GM12878 (cell line): ENCODE measurements around the gene NFIL3. TPM values are rescaled to one million over a fixed set of nuclear protein-coding genes. Genes with fewer than 3 reads are reported as not detected.

Source experiments
- ATAC-seq: fragments of 200-7000 bp; cut with Tn5 transposase; 3 replicates; pipeline ENCODE4 v1.9.1; 2020; ENCODE audit warnings: mild to moderate bottlenecking, moderate library complexity
- BruUV-seq: library from RNA; stranded (reverse); fragments of 400-500 nt; replicated peaks from 2 replicates; lab custom pipeline; 2021; lab: Mats Ljungman, UMichigan
- CTCF ChIA-PET: fragments of 300-600 bp; sonication (Branson Sonifier 250); formaldehyde crosslinking; extraction: SDS; loops from one replicate; lab custom pipeline; 2021; ENCODE audit warnings: inconsistent platforms; lab: Yijun Ruan, JAX
- POLR2A ChIA-PET: fragments of 350-600 bp; formaldehyde crosslinking; extraction: SDS; loops from one replicate; lab custom pipeline; 2021; ENCODE audit warnings: inconsistent platforms; lab: Charles Lee
- RAD21 ChIA-PET: fragments of 300-600 bp; sonication (Branson Sonifier 250); formaldehyde crosslinking; loops from one replicate; lab custom pipeline; 2023; ENCODE audit warnings: antibody characterized with exemption; ENCODE audit not compliant: unreplicated experiment; lab: Charles Lee
- SMC1A ChIA-PET: fragments of 300-600 bp; sonication (Branson Sonifier 250); formaldehyde crosslinking; loops from one replicate; lab custom pipeline; 2023; ENCODE audit not compliant: unreplicated experiment, uncharacterized antibody; lab: Charles Lee
- DNase-seq: peaks from one replicate; pipeline ENCODE4 v3.0.0-alpha.2; 2011; ENCODE audit warnings: low read depth, low spot score
- FAIRE-seq: peaks from 3 replicates; lab custom pipeline; 2011; peaks lifted over from hg19 to GRCh38; lab: Jason Lieb, UNC
- H2AFZ ChIP-seq: 2 replicates; pipeline ENCODE4 v1.6.0; 2011; ENCODE audit warnings: low read depth, low read length, control low read depth; ENCODE audit not compliant: control insufficient read depth
- H3K27ac ChIP-seq: 2 replicates; pipeline ENCODE4 v1.5.1; 2011; ENCODE audit warnings: control low read depth; ENCODE audit not compliant: control insufficient read depth, insufficient read depth
- H3K27me3 ChIP-seq, 2 experiments: replicated peaks in 1 of 2; 2 replicates each; pipeline versions ENCODE4 v1.6.0 to v1.6.1; 2011; ENCODE audit warnings: low read length in 1 of 2; ENCODE audit not compliant: control insufficient read depth in 2 of 2, insufficient read depth in 2 of 2
- H3K36me3 ChIP-seq, 2 experiments: 2 replicates each; pipeline ENCODE4 v1.5.1; 2011; ENCODE audit warnings: low read length in 1 of 2; ENCODE audit not compliant: control insufficient read depth in 2 of 2, insufficient read depth in 2 of 2
- H3K4me1 ChIP-seq: 2 replicates; pipeline ENCODE4 v1.6.1; 2011; ENCODE audit warnings: mild to moderate bottlenecking, low read length, moderate library complexity, mixed read lengths; ENCODE audit not compliant: control insufficient read depth, insufficient read depth
- H3K4me2 ChIP-seq: 2 replicates; pipeline ENCODE4 v1.6.0; 2011; ENCODE audit warnings: control low read depth; ENCODE audit not compliant: control insufficient read depth, insufficient read depth
- H3K4me3 ChIP-seq: fragments of 200-600 bp; sonication (generic); 2 replicates; pipeline ENCODE4 v1.5.1; 2016
- H3K79me2 ChIP-seq: 2 replicates; pipeline ENCODE4 v1.6.0; 2011; ENCODE audit warnings: low read length; ENCODE audit not compliant: control insufficient read depth, insufficient read depth
- H3K9ac ChIP-seq: 2 replicates; pipeline ENCODE4 v1.8.0; 2011; ENCODE audit warnings: low read length, control low read depth, mixed read lengths; ENCODE audit not compliant: control insufficient read depth, insufficient read depth
- H3K9me3 ChIP-seq: replicated peaks from 3 replicates; pipeline ENCODE4 v1.5.1; 2011; ENCODE audit warnings: mild to moderate bottlenecking, low read length; ENCODE audit not compliant: control insufficient read depth, insufficient read depth
- H4K20me1 ChIP-seq: 2 replicates; pipeline ENCODE4 v1.6.0; 2011; ENCODE audit not compliant: control insufficient read depth, insufficient read depth
- BHLHE40 ChIP-seq, 2 experiments: fragments of 450-650 bp in 1 of 2; IDR thresholded peaks; 2 replicates each; pipeline ENCODE4 v1.6.1; 2011 to 2017; ENCODE audit warnings: low read depth in 2 of 2, borderline replicate concordance in 1 of 2, improper control_type of control experiment in 1 of 2, low read length in 1 of 2, mild to moderate bottlenecking in 1 of 2
- CREB1 ChIP-seq: IDR thresholded peaks from 2 replicates; pipeline ENCODE4 v1.6.1; 2012; ENCODE audit warnings: low read depth, mild to moderate bottlenecking, inconsistent platforms
- EP300 ChIP-seq, 2 experiments: fragments of 150-350 bp in 1 of 2; IDR thresholded peaks; 2 replicates each; pipeline ENCODE4 v1.6.1; 2011 to 2012; ENCODE audit warnings: low read depth in 2 of 2, low read length in 2 of 2, borderline replicate concordance in 1 of 2, improper control_type of control experiment in 1 of 2, inconsistent platforms in 1 of 2; ENCODE audit not compliant: control insufficient read depth in 1 of 2
- FOS ChIP-seq: IDR thresholded peaks from 3 replicates; pipeline ENCODE4 v1.6.1; 2011; ENCODE audit warnings: borderline replicate concordance; ENCODE audit not compliant: insufficient read length; ENCODE audit errors: extremely low read depth
- GABPA ChIP-seq: IDR thresholded peaks from 2 replicates; pipeline ENCODE4 v1.6.1; 2014; ENCODE audit warnings: antibody characterized with exemption, low read depth, mild to moderate bottlenecking, inconsistent platforms
- HDGF ChIP-seq: fragments of 450-650 bp; IDR thresholded peaks from 2 replicates; pipeline ENCODE4 v1.6.1; 2016; ENCODE audit warnings: antibody characterized with exemption
- IKZF2 ChIP-seq, 2 experiments: fragments of 450-650 bp; IDR thresholded peaks; 2 replicates each; pipeline ENCODE4 v1.6.1; 2017; ENCODE audit warnings: mild to moderate bottlenecking in 2 of 2, moderate library complexity in 2 of 2
- JUNB ChIP-seq: IDR thresholded peaks from 2 replicates; pipeline ENCODE4 v1.6.1; 2016; ENCODE audit warnings: antibody characterized with exemption, mild to moderate bottlenecking
- MTA2 ChIP-seq: fragments of 450-650 bp; IDR thresholded peaks from 2 replicates; pipeline ENCODE4 v1.6.1; 2016; ENCODE audit warnings: low read depth, mild to moderate bottlenecking, moderate library complexity
- MTA3 ChIP-seq: IDR thresholded peaks from 2 replicates; pipeline ENCODE4 v1.6.1; 2012; ENCODE audit warnings: low read length, inconsistent platforms, borderline replicate concordance
- MYB ChIP-seq: fragments of 150-350 bp; IDR thresholded peaks from 2 replicates; pipeline ENCODE4 v1.6.1; 2014; ENCODE audit warnings: mild to moderate bottlenecking, low read depth, low read length, borderline replicate concordance
- NFYB ChIP-seq: IDR thresholded peaks from 2 replicates; pipeline ENCODE4 v1.6.1; 2011; ENCODE audit warnings: low read depth, mild to moderate bottlenecking, low read length, improper control_type of control experiment, moderate library complexity; ENCODE audit not compliant: insufficient read depth
- RELA ChIP-seq: fragments of 450-650 bp; IDR thresholded peaks from 2 replicates; pipeline ENCODE4 v1.8.0; 2014; ENCODE audit warnings: borderline replicate concordance; ENCODE audit not compliant: partially characterized antibody
- SMARCA5 ChIP-seq: fragments of 450-650 bp; IDR thresholded peaks from 2 replicates; pipeline ENCODE4 v1.6.1; 2017; ENCODE audit warnings: mild to moderate bottlenecking
- SP1 ChIP-seq: IDR thresholded peaks from one replicate; pipeline ENCODE4 v1.6.1; 2011; ENCODE audit warnings: low read depth, low read length
- SPI1 ChIP-seq: IDR thresholded peaks from 2 replicates; pipeline ENCODE4 v1.6.1; 2011; ENCODE audit warnings: low read depth, mild to moderate bottlenecking, low read length, moderate library complexity, borderline replicate concordance; ENCODE audit not compliant: insufficient read depth
- SRF ChIP-seq, 2 experiments: IDR thresholded peaks; 2 replicates each; pipeline ENCODE4 v1.6.1; 2011; ENCODE audit warnings: low read depth in 2 of 2, low read length in 2 of 2, mild to moderate bottlenecking in 1 of 2, moderate library complexity in 1 of 2
- TCF7 ChIP-seq: IDR thresholded peaks from 2 replicates; pipeline ENCODE4 v1.6.1; 2014; ENCODE audit warnings: antibody characterized with exemption, borderline replicate concordance
- USF1 ChIP-seq: IDR thresholded peaks from 2 replicates; pipeline ENCODE4 v1.6.1; 2011; ENCODE audit warnings: borderline replicate concordance, low read depth, mild to moderate bottlenecking, moderate library complexity, mixed read lengths, low read length; ENCODE audit not compliant: insufficient read depth; ENCODE audit errors: extremely low read length
- ZNF217 ChIP-seq: fragments of 450-650 bp; IDR thresholded peaks from 2 replicates; pipeline ENCODE4 v1.6.1; 2017; ENCODE audit warnings: antibody characterized with exemption, mild to moderate bottlenecking
- ZNF24 ChIP-seq: fragments of 450-650 bp; IDR thresholded peaks from 2 replicates; pipeline ENCODE4 v1.6.1; 2017; ENCODE audit warnings: antibody characterized with exemption, mild to moderate bottlenecking
- ZNF384 ChIP-seq: IDR thresholded peaks from 2 replicates; pipeline ENCODE4 v1.6.1; 2012; ENCODE audit warnings: low read depth, mild to moderate bottlenecking, low read length, improper control_type of control experiment, borderline replicate concordance
- WGBS: methylation state at CpG from one replicate; pipeline ENCODE4 v1.1.6; 2016; ENCODE audit warnings: low lambda C conversion rate; ENCODE audit not compliant: insufficient replicate concordance, insufficient coverage; ENCODE audit errors: missing lambda C conversion rate; 5-methylcytosine and 5-hydroxymethylcytosine counted together
- in situ Hi-C: fragments of 300-500 bp; cut with MboI; formaldehyde crosslinking; loops from 9 replicates; pipeline ENCODE4 v1.14.3; 2018; ENCODE audit warnings: mixed read lengths
- intact Hi-C: fragments of 100-400 bp; cut with micrococcal nuclease; formaldehyde crosslinking; loops from one replicate; pipeline ENCODE4 v1.14.2; 2022; ENCODE audit not compliant: unreplicated experiment
- polyA plus RNA-seq, 11 experiments: library from polyadenylated mRNA; depleted of rRNA in 4 of 11; unstranded in 6 of 11; stranded (reverse) in 5 of 11; fragments of >200 nt; fragmentation: Nextera tagmentation in 4 of 11; fragmentation: Illumina TruSeq in 1 of 11; extraction: Ambion mirVana in 4 of 11; extraction: Trizol in 1 of 11; gene quantifications; 1 replicate in 1 of 11; 2 replicates in 10 of 11; pipeline versions ENCODE4 v1.2.1 to v1.2.3, GENCODE V29; 2011 to 2016; ENCODE audit warnings: inconsistent platforms in 2 of 11, missing spikeins in 2 of 11, low read depth in 1 of 11
- total RNA-seq, 4 experiments: library from RNA; depleted of rRNA in 3 of 4; stranded (reverse); fragments of >200 nt in 3 of 4; fragmentation: Illumina TruSeq in 1 of 4; extraction: Trizol in 1 of 4; gene quantifications; 2 replicates each; pipeline versions ENCODE4 v1.2.1 to v1.2.3, GENCODE V29; 2013 to 2021
- TF ChIP-seq, protein P1 (sequence below): fragments of 450-650 bp; IDR thresholded peaks from 2 replicates; pipeline ENCODE4 v1.6.1; 2016; ENCODE audit warnings: mild to moderate bottlenecking

Gene NFIL3
- total and polyA plus RNA-seq, 10 of the 15 experiments (the other 5 are each of a cell fraction or from before 2014, with no cell fraction given), result 0.18 to 1.0 (median 0.36) TPM; not detected in 3

GRCh38 chr9:91415290-91415689 is 8.3 kb downstream of the NFIL3 start:
- Histone ChIP-seq H3K9me3 (no peaks in the 10 kb centered on the region), H2AFZ (no peak overlapping the region), H3K4me2 (no peak overlapping the region), H4K20me1 (no peaks in the 10 kb centered on the region), H3K4me3 (no peak overlapping the region), H3K27me3 (no peaks in the 10 kb centered on the region), H3K9ac (no peak overlapping the region), H3K4me1 (no peaks in the 10 kb centered on the region), H3K36me3 (no peaks in the 10 kb centered on the region), H3K27ac (no peak overlapping the region), H3K79me2 (no peaks in the 10 kb centered on the region)
- WGBS, result 0% methylated on average over 2 of the region's 3 CpGs
- DNase-seq (peak; percentile 32), FAIRE-seq (peak; percentile 13), ATAC-seq (peak; percentile 96)
- CTCF ChIA-PET, result no interaction called here
- RAD21 ChIA-PET, result no interaction called here
- in situ Hi-C loops, result no loop called here
- intact Hi-C loops, result no loop called here
- no TSS peak for BruUV-seq
- POLR2A ChIA-PET, result no interaction called here
- SMC1A ChIA-PET, result no interaction called here
- TF ChIP-seq USF1, result no peak
- no peak for TF ChIP-seq NFYB
- peak; percentile 75 for TF ChIP-seq SMARCA5
- TF ChIP-seq SPI1, result peak; percentile 27; the same call in 1 of the 2 replicates
- no peak for TF ChIP-seq SP1
- TF ChIP-seq RELA, result no peak
- TF ChIP-seq MTA3, result peak; percentile 34; the same call in 1 of the 2 replicates
- TF ChIP-seq JUNB, result peak; percentile 53
- no peak for TF ChIP-seq SRF (IDR thresholded peaks at IDR 0.05; ENCODE audit: low read depth in 2 of 2, low read length in 2 of 2)
- TF ChIP-seq HDGF, result no peak
- TF ChIP-seq, protein P1, sequence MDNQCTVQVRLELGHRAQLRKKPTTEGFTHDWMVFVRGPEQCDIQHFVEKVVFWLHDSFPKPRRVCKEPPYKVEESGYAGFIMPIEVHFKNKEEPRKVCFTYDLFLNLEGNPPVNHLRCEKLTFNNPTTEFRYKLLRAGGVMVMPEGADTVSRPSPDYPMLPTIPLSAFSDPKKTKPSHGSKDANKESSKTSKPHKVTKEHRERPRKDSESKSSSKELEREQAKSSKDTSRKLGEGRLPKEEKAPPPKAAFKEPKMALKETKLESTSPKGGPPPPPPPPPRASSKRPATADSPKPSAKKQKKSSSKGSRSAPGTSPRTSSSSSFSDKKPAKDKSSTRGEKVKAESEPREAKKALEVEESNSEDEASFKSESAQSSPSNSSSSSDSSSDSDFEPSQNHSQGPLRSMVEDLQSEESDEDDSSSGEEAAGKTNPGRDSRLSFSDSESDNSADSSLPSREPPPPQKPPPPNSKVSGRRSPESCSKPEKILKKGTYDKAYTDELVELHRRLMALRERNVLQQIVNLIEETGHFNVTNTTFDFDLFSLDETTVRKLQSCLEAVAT, result 0 out of 2 replicates have a peak, but pooled peaks have one; percentile 10
- peak in 1 of 2 experiments; percentile 11; a peak in 1 of 4 replicates for TF ChIP-seq BHLHE40 (IDR thresholded peaks at IDR 0.05; ENCODE audit: borderline replicate concordance in 1 of 2, low read depth in 2 of 2, low read length in 1 of 2)
- peak; percentile 54; the same call in 1 of the 2 replicates for TF ChIP-seq ZNF384
- peak; percentile 81; the same call in 1 of the 2 replicates for TF ChIP-seq ZNF217
- TF ChIP-seq IKZF2 (IDR thresholded peaks at IDR 0.05), result peak in 1 of 2 experiments; percentile 40; a peak in 2 of 4 replicates
- peak; percentile 36; the same call in 1 of the 2 replicates for TF ChIP-seq MTA2
- TF ChIP-seq MYB, result no peak
- TF ChIP-seq ZNF24, result peak; percentile 60
- TF ChIP-seq TCF7, result no peak
- no peak for TF ChIP-seq GABPA
- TF ChIP-seq FOS, result no peak
- TF ChIP-seq EP300 (IDR thresholded peaks at IDR 0.05; ENCODE audit: borderline replicate concordance in 1 of 2, control insufficient read depth in 1 of 2, low read depth in 2 of 2, low read length in 2 of 2), result no peak
- TF ChIP-seq CREB1, result no peak
